GM23338 (cell line): ENCODE results near the gene NDST4. TPM values are rescaled to one million over a fixed set of nuclear protein-coding genes. Genes with fewer than 3 reads are reported as not detected.

Experiments used
- ATAC-seq: fragments of 200-7000 bp; cut with Tn5 transposase; 3 replicates; pipeline ENCODE4 v1.9.1; 2020
- DNase-seq: peaks from one replicate; pipeline ENCODE4 v3.0.0-alpha.2; 2015; ENCODE audit warnings: low spot score
- H2AFZ ChIP-seq: fragments of 200-600 bp; sonication (generic); 2 replicates; pipeline ENCODE4 v1.8.0; 2016; ENCODE audit warnings: antibody characterized with exemption, mild to moderate bottlenecking, moderate library complexity
- H3F3A ChIP-seq: fragments of 200-600 bp; sonication (generic); replicated peaks from 2 replicates; pipeline ENCODE4 v1.8.0; 2017; ENCODE audit warnings: antibody characterized with exemption, mixed run types, low read depth
- H3K27ac ChIP-seq: fragments of 200-600 bp; sonication (generic); 2 replicates; pipeline ENCODE4 v1.6.1; 2016; ENCODE audit warnings: low read depth
- H3K27me3 ChIP-seq: fragments of 200-600 bp; sonication (generic); 2 replicates; pipeline ENCODE4 v1.8.0; 2016; ENCODE audit warnings: mild to moderate bottlenecking, mixed run types, moderate library complexity; ENCODE audit not compliant: insufficient read depth
- H3K36me3 ChIP-seq: fragments of 200-600 bp; sonication (generic); 2 replicates; pipeline ENCODE4 v1.8.0; 2016; ENCODE audit warnings: mild to moderate bottlenecking; ENCODE audit not compliant: insufficient read depth
- H3K4me1 ChIP-seq: fragments of 200-600 bp; sonication (generic); 2 replicates; pipeline ENCODE4 v1.8.0; 2016; ENCODE audit warnings: mild to moderate bottlenecking, moderate library complexity; ENCODE audit not compliant: insufficient read depth
- H3K4me2 ChIP-seq: fragments of 200-600 bp; sonication (generic); 2 replicates; pipeline ENCODE4 v1.7.1; 2017; ENCODE audit warnings: mixed run types
- H3K4me3 ChIP-seq: fragments of 200-600 bp; sonication (generic); 2 replicates; pipeline ENCODE4 v1.6.1; 2016; ENCODE audit warnings: mixed run types
- H3K79me2 ChIP-seq: fragments of 200-600 bp; sonication (generic); replicated peaks from 2 replicates; pipeline ENCODE4 v1.8.0; 2017; ENCODE audit warnings: mild to moderate bottlenecking; ENCODE audit not compliant: insufficient read depth
- H3K9me2 ChIP-seq: fragments of 200-600 bp; sonication (generic); 2 replicates; pipeline ENCODE4 v1.8.0; 2017; ENCODE audit not compliant: insufficient read depth
- H4K20me1 ChIP-seq: fragments of 200-600 bp; sonication (generic); replicated peaks from 2 replicates; pipeline ENCODE4 v1.8.0; 2017; ENCODE audit warnings: mild to moderate bottlenecking; ENCODE audit not compliant: insufficient read depth
- H3K27ac Mint-ChIP-seq: 2 replicates; pipeline ENCODE4 v1.8.0; 2020; ENCODE audit warnings: inconsistent platforms, mild to moderate bottlenecking, moderate library complexity, mixed read lengths
- H3K27me3 Mint-ChIP-seq: 3 replicates; pipeline ENCODE4 v1.8.0; 2022; ENCODE audit warnings: low read depth, mild to moderate bottlenecking, moderate library complexity, mixed read lengths, inconsistent platforms; ENCODE audit not compliant: insufficient read depth, poor library complexity
- H3K36me3 Mint-ChIP-seq: 3 replicates; pipeline ENCODE4 v1.8.0; 2021; ENCODE audit warnings: low read depth, mild to moderate bottlenecking, inconsistent platforms, moderate library complexity, mixed read lengths
- H3K4me1 Mint-ChIP-seq: 3 replicates; pipeline ENCODE4 v1.8.0; 2020; ENCODE audit warnings: mild to moderate bottlenecking, inconsistent platforms, mixed read lengths
- H3K4me3 Mint-ChIP-seq: 3 replicates; pipeline ENCODE4 v1.8.0; 2021; ENCODE audit warnings: moderate library complexity, mild to moderate bottlenecking, inconsistent platforms, mixed read lengths
- H3K9me3 Mint-ChIP-seq: 3 replicates; pipeline ENCODE4 v1.8.0; 2020; ENCODE audit warnings: moderate library complexity, mild to moderate bottlenecking, inconsistent platforms, mixed read lengths
- CREB1 ChIP-seq: fragments of 250-450 bp; sonication (Bioruptor Pico); IDR thresholded peaks from 2 replicates; pipeline ENCODE4 v1.5.0; 2020; ENCODE audit warnings: low read depth, mild to moderate bottlenecking, moderate library complexity
- EZH2phosphoT487 ChIP-seq: fragments of 200-600 bp; sonication (generic); IDR thresholded peaks from one replicate; pipeline ENCODE4 v1.8.1; 2018; ENCODE audit warnings: antibody characterized with exemption; ENCODE audit not compliant: unreplicated experiment
- JUNB ChIP-seq: IDR thresholded peaks from one replicate; pipeline ENCODE4 v1.6.1; 2016; ENCODE audit warnings: antibody characterized with exemption; ENCODE audit not compliant: unreplicated experiment
- NANOG ChIP-seq: IDR thresholded peaks from 2 replicates; pipeline ENCODE4 v1.6.1; 2016; ENCODE audit warnings: antibody characterized with exemption, borderline replicate concordance
- POLR2AphosphoS5 ChIP-seq: IDR thresholded peaks from 2 replicates; pipeline ENCODE4 v1.6.1; 2016; ENCODE audit warnings: antibody characterized with exemption, low read depth
- STAT1 ChIP-seq: IDR thresholded peaks from one replicate; pipeline ENCODE4 v1.6.1; 2016; ENCODE audit warnings: antibody characterized with exemption; ENCODE audit not compliant: unreplicated experiment
- ZNF114 ChIP-seq: fragments of 250-450 bp; sonication (Bioruptor Pico); IDR thresholded peaks from 2 replicates; pipeline ENCODE4 v1.5.0; 2020; ENCODE audit warnings: mild to moderate bottlenecking, moderate library complexity
- ZNF331 ChIP-seq: fragments of 250-450 bp; sonication (Bioruptor Pico); IDR thresholded peaks from 2 replicates; pipeline ENCODE4 v1.5.0; 2020; ENCODE audit warnings: low read depth, mild to moderate bottlenecking, moderate library complexity
- polyA plus RNA-seq: library from polyadenylated mRNA; unstranded; fragments of >200 nt; fragmentation: Nextera tagmentation; extraction: Ambion mirVana; gene quantifications from 2 replicates; pipeline ENCODE4 v1.2.1, GENCODE V29; 2016
- total RNA-seq: library from RNA; depleted of rRNA; stranded (reverse); fragments of >200 nt; shearing (Covaris generic); gene quantifications from 2 replicates; pipeline ENCODE4 v1.2.3, GENCODE V29; 2014
- TF ChIP-seq, protein P1 (sequence below): fragments of 250-450 bp; sonication (Bioruptor Pico); IDR thresholded peaks from 2 replicates; pipeline ENCODE4 v1.5.0; 2020; ENCODE audit warnings: mild to moderate bottlenecking, moderate library complexity
- TF ChIP-seq, protein P2 (sequence below): IDR thresholded peaks from 2 replicates; pipeline ENCODE4 v1.6.1; 2016; ENCODE audit warnings: antibody characterized with exemption
- TF ChIP-seq, protein P3 (sequence below), 2 experiments: fragments of 200-600 bp in 1 of 2; sonication (generic) in 1 of 2; conservative IDR thresholded peaks; 2 replicates each; pipeline versions ENCODE4 v1.5.1 to v1.6.1; 2016 to 2017; ENCODE audit warnings: antibody characterized with exemption in 2 of 2, low read depth in 2 of 2, mild to moderate bottlenecking in 2 of 2, moderate library complexity in 1 of 2
- TF ChIP-seq, protein P4 (sequence below): IDR thresholded peaks from one replicate; pipeline ENCODE4 v1.6.1; 2018; ENCODE audit warnings: antibody characterized with exemption; ENCODE audit not compliant: unreplicated experiment

NDST4 gene
- total and polyA plus RNA-seq, 2 experiments from 2014 or later: not detected

DNA sequence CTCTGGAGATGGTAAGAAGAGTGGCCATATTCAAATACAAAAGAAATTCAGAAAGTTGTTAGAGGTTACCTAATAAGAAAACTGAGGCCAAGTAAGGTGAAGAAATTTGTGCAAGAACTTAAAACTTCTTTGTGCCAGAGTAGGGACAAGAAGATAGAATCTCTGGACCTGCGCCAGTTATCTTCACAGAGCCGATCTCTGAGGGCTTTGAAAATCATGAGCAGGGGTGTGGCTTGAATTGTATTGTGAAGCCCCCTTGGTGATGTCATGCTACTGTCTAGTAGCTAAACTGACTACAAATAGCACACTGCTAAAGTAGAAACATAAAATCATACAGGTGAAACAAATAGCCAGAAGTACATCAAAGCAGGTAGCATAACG lies 330.2 kb downstream of the NDST4 start (continued):
- TF ChIP-seq, protein P1, sequence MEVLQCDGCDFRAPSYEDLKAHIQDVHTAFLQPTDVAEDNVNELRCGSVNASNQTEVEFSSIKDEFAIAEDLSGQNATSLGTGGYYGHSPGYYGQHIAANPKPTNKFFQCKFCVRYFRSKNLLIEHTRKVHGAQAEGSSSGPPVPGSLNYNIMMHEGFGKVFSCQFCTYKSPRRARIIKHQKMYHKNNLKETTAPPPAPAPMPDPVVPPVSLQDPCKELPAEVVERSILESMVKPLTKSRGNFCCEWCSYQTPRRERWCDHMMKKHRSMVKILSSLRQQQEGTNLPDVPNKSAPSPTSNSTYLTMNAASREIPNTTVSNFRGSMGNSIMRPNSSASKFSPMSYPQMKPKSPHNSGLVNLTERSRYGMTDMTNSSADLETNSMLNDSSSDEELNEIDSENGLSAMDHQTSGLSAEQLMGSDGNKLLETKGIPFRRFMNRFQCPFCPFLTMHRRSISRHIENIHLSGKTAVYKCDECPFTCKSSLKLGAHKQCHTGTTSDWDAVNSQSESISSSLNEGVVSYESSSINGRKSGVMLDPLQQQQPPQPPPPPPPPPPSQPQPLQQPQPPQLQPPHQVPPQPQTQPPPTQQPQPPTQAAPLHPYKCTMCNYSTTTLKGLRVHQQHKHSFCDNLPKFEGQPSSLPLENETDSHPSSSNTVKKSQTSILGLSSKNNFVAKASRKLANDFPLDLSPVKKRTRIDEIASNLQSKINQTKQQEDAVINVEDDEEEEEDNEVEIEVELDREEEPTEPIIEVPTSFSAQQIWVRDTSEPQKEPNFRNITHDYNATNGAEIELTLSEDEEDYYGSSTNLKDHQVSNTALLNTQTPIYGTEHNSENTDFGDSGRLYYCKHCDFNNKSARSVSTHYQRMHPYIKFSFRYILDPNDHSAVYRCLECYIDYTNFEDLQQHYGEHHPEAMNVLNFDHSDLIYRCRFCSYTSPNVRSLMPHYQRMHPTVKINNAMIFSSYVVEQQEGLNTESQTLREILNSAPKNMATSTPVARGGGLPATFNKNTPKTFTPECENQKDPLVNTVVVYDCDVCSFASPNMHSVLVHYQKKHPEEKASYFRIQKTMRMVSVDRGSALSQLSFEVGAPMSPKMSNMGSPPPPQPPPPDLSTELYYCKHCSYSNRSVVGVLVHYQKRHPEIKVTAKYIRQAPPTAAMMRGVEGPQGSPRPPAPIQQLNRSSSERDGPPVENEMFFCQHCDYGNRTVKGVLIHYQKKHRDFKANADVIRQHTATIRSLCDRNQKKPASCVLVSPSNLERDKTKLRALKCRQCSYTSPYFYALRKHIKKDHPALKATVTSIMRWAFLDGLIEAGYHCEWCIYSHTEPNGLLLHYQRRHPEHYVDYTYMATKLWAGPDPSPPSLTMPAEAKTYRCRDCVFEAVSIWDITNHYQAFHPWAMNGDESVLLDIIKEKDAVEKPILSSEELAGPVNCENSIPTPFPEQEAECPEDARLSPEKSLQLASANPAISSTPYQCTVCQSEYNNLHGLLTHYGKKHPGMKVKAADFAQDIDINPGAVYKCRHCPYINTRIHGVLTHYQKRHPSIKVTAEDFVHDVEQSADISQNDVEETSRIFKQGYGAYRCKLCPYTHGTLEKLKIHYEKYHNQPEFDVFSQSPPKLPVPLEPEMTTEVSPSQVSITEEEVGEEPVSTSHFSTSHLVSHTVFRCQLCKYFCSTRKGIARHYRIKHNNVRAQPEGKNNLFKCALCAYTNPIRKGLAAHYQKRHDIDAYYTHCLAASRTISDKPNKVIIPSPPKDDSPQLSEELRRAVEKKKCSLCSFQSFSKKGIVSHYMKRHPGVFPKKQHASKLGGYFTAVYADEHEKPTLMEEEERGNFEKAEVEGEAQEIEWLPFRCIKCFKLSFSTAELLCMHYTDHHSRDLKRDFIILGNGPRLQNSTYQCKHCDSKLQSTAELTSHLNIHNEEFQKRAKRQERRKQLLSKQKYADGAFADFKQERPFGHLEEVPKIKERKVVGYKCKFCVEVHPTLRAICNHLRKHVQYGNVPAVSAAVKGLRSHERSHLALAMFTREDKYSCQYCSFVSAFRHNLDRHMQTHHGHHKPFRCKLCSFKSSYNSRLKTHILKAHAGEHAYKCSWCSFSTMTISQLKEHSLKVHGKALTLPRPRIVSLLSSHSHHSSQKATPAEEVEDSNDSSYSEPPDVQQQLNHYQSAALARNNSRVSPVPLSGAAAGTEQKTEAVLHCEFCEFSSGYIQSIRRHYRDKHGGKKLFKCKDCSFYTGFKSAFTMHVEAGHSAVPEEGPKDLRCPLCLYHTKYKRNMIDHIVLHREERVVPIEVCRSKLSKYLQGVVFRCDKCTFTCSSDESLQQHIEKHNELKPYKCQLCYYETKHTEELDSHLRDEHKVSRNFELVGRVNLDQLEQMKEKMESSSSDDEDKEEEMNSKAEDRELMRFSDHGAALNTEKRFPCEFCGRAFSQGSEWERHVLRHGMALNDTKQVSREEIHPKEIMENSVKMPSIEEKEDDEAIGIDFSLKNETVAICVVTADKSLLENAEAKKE (CRISPR knock-in tag): no peak
- TF ChIP-seq ZNF331 (CRISPR knock-in tag) (no peak), CREB1 (CRISPR knock-in tag) (no peak), ZNF114 (CRISPR knock-in tag) (no peak), JUNB (no peak), EZH2phosphoT487 (no peak), NANOG (no peak)

DNA sequence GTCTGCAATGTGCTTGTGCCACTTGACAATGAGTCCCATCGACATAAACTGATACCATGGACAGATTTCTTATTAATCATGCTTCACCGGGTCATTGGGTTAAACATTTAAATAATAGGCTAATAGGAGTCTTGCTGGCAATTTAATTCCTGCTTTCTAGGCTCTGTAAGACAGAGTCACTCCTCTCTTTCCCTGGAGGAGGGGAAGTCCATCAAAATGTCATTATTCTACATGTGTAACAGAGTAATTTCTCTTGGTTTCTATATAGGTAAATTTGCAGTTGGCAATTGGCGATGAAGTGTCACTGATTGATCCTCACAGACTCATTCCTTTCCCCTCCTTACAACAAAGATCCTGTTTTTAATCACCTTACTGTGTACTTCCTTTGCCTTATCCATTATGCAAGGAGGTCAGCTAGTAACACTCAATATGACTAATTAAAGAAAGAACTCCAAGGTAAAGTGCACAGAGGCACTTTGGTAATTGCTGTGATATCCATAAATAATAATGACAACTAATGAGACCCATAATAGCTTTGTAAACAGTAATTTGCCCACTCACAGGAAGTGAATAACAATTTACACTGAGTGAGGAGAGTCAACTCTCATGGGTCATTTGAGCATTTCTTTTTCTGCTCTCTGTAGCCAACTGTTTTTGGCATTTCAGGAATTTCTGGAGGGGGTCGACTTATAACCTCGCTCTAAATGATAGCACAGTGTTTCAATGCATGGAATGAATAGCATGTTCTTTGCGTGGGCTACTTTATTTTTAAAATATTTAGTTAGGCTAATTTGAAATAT lies 330.8 kb downstream of the NDST4 start:
- H3K4me1 ChIP-seq: peaks cover 26% of the 10 kb centered on the region
- peak overlapping the region; percentile 23; the same call in 1 of the 2 replicates for H3K4me3 ChIP-seq
- DNase-seq: peak; percentile 54
- Mint-ChIP-seq H3K27ac (peak overlapping the region; percentile 66; the same call in 1 of the 2 replicates), H3K9me3 (no peaks in the 10 kb centered on the region), H3K27me3 (no peaks in the 10 kb centered on the region), H3K4me1 (peaks cover 20% of the 10 kb centered on the region), H3K4me3 (no peak overlapping the region), H3K36me3 (no peaks in the 10 kb centered on the region)
- H3F3A ChIP-seq: no peaks in the 10 kb centered on the region
- H3K27ac ChIP-seq: peak overlapping the region; percentile 29; the same call in 1 of the 2 replicates
- H3K79me2 ChIP-seq: no peaks in the 10 kb centered on the region
- ATAC-seq: peak; percentile 78
- no peaks in the 10 kb centered on the region for H3K36me3 ChIP-seq
- no peaks in the 10 kb centered on the region for H4K20me1 ChIP-seq
- peak overlapping the region; percentile 46 for H3K4me2 ChIP-seq
- no peaks in the 10 kb centered on the region for H3K9me2 ChIP-seq
- no peak overlapping the region for H2AFZ ChIP-seq
- H3K27me3 ChIP-seq: no peaks in the 10 kb centered on the region
- TF ChIP-seq POLR2AphosphoS5 (no peak), STAT1 (no peak), JUNB (no peak), ZNF331 (CRISPR knock-in tag) (no peak), NANOG (peak; percentile 92), CREB1 (CRISPR knock-in tag) (no peak)
- TF ChIP-seq, protein P2, sequence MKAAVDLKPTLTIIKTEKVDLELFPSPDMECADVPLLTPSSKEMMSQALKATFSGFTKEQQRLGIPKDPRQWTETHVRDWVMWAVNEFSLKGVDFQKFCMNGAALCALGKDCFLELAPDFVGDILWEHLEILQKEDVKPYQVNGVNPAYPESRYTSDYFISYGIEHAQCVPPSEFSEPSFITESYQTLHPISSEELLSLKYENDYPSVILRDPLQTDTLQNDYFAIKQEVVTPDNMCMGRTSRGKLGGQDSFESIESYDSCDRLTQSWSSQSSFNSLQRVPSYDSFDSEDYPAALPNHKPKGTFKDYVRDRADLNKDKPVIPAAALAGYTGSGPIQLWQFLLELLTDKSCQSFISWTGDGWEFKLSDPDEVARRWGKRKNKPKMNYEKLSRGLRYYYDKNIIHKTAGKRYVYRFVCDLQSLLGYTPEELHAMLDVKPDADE: no peak
- TF ChIP-seq, protein P3, sequence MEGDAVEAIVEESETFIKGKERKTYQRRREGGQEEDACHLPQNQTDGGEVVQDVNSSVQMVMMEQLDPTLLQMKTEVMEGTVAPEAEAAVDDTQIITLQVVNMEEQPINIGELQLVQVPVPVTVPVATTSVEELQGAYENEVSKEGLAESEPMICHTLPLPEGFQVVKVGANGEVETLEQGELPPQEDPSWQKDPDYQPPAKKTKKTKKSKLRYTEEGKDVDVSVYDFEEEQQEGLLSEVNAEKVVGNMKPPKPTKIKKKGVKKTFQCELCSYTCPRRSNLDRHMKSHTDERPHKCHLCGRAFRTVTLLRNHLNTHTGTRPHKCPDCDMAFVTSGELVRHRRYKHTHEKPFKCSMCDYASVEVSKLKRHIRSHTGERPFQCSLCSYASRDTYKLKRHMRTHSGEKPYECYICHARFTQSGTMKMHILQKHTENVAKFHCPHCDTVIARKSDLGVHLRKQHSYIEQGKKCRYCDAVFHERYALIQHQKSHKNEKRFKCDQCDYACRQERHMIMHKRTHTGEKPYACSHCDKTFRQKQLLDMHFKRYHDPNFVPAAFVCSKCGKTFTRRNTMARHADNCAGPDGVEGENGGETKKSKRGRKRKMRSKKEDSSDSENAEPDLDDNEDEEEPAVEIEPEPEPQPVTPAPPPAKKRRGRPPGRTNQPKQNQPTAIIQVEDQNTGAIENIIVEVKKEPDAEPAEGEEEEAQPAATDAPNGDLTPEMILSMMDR (conservative IDR thresholded peaks at IDR 0.05; ENCODE audit: low read depth in 2 of 2): no peak
- TF ChIP-seq, protein P4, sequence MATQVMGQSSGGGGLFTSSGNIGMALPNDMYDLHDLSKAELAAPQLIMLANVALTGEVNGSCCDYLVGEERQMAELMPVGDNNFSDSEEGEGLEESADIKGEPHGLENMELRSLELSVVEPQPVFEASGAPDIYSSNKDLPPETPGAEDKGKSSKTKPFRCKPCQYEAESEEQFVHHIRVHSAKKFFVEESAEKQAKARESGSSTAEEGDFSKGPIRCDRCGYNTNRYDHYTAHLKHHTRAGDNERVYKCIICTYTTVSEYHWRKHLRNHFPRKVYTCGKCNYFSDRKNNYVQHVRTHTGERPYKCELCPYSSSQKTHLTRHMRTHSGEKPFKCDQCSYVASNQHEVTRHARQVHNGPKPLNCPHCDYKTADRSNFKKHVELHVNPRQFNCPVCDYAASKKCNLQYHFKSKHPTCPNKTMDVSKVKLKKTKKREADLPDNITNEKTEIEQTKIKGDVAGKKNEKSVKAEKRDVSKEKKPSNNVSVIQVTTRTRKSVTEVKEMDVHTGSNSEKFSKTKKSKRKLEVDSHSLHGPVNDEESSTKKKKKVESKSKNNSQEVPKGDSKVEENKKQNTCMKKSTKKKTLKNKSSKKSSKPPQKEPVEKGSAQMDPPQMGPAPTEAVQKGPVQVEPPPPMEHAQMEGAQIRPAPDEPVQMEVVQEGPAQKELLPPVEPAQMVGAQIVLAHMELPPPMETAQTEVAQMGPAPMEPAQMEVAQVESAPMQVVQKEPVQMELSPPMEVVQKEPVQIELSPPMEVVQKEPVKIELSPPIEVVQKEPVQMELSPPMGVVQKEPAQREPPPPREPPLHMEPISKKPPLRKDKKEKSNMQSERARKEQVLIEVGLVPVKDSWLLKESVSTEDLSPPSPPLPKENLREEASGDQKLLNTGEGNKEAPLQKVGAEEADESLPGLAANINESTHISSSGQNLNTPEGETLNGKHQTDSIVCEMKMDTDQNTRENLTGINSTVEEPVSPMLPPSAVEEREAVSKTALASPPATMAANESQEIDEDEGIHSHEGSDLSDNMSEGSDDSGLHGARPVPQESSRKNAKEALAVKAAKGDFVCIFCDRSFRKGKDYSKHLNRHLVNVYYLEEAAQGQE: no peak
